Mesenchymal stem cell (in vitro differentiated cells and primary cell): ENCODE measurements around the gene SLC12A4.
"Not testable (repeated sequence)": the region's sequence is repeated elsewhere in the genome, so short reads cannot be mapped to it uniquely, and the experiment has no call there.

ENCODE experiments used
- DNase-seq: peaks from one replicate; pipeline ENCODE4 v3.0.0-alpha.2; 2013
- H2AFZ ChIP-seq: one replicate; pipeline ENCODE4 v1.6.1; 2013; ENCODE audit warnings: low read depth, mild to moderate bottlenecking, control low read depth, inconsistent platforms, low read length, moderate library complexity
- H2AK5ac ChIP-seq: 2 replicates; pipeline ENCODE4 v1.6.1; 2013; ENCODE audit warnings: low read length, moderate library complexity, mild to moderate bottlenecking, inconsistent platforms; ENCODE audit not compliant: severe bottlenecking
- H2BK120ac ChIP-seq: one replicate; pipeline ENCODE4 v1.6.1; 2013; ENCODE audit warnings: low read depth, mild to moderate bottlenecking, inconsistent platforms, low read length, moderate library complexity
- H2BK12ac ChIP-seq, 2 experiments: one replicate each; pipeline ENCODE4 v1.6.1; 2013; ENCODE audit warnings: inconsistent platforms in 2 of 2, low read length in 2 of 2, mild to moderate bottlenecking in 2 of 2, moderate library complexity in 2 of 2, control low read depth in 1 of 2
- H2BK15ac ChIP-seq: one replicate; pipeline ENCODE4 v1.6.1; 2013; ENCODE audit warnings: mild to moderate bottlenecking, low read depth, inconsistent platforms; ENCODE audit not compliant: poor library complexity, severe bottlenecking
- H2BK5ac ChIP-seq: 2 replicates; pipeline ENCODE4 v1.6.1; 2013; ENCODE audit warnings: low read depth, mild to moderate bottlenecking, low read length, control low read depth, inconsistent platforms; ENCODE audit not compliant: poor library complexity, severe bottlenecking
- H3K14ac ChIP-seq, 2 experiments: one replicate each; pipeline ENCODE4 v1.6.1; 2013; ENCODE audit warnings: inconsistent platforms in 2 of 2, low read length in 2 of 2, control low read depth in 1 of 2, mild to moderate bottlenecking in 1 of 2, moderate library complexity in 1 of 2
- H3K18ac ChIP-seq, 2 experiments: one replicate each; pipeline ENCODE4 v1.6.1; 2013; ENCODE audit warnings: inconsistent platforms in 2 of 2, low read length in 2 of 2, control low read depth in 1 of 2, low read depth in 1 of 2, mild to moderate bottlenecking in 1 of 2
- H3K23ac ChIP-seq, 2 experiments: one replicate each; pipeline ENCODE4 v1.6.1; 2013; ENCODE audit warnings: inconsistent platforms in 2 of 2, low read length in 2 of 2, mild to moderate bottlenecking in 2 of 2, moderate library complexity in 2 of 2, control low read depth in 1 of 2
- H3K27ac ChIP-seq: 2 replicates; pipeline ENCODE4 v1.5.1; 2013; ENCODE audit warnings: mild to moderate bottlenecking, moderate library complexity, low read length, control low read depth, inconsistent platforms; ENCODE audit not compliant: poor library complexity, severe bottlenecking
- H3K27me3 ChIP-seq, 2 experiments: 2 replicates each; pipeline versions ENCODE4 v1.6.1 to v1.7.0; 2013; ENCODE audit warnings: low read length in 2 of 2, mild to moderate bottlenecking in 2 of 2, moderate library complexity in 2 of 2, control low read depth in 1 of 2, inconsistent platforms in 1 of 2; ENCODE audit not compliant: control insufficient read depth in 1 of 2, insufficient read depth in 1 of 2
- H3K36me3 ChIP-seq, 2 experiments: 2 replicates each; pipeline versions ENCODE4 v1.6.1 to v1.7.0; 2013; ENCODE audit warnings: low read length in 2 of 2, control low read depth in 1 of 2, inconsistent platforms in 1 of 2, low read depth in 1 of 2, mild to moderate bottlenecking in 1 of 2; ENCODE audit not compliant: insufficient read depth in 2 of 2, control insufficient read depth in 1 of 2
- H3K4ac ChIP-seq, 2 experiments: one replicate each; pipeline ENCODE4 v1.6.1; 2013; ENCODE audit warnings: inconsistent platforms in 2 of 2, low read length in 2 of 2, mild to moderate bottlenecking in 2 of 2, moderate library complexity in 2 of 2, control low read depth in 1 of 2, low read depth in 1 of 2
- H3K4me1 ChIP-seq: 2 replicates; pipeline ENCODE4 v1.6.1; 2013; ENCODE audit warnings: low read depth, low read length, control low read depth; ENCODE audit not compliant: control insufficient read depth, insufficient read depth
- H3K4me2 ChIP-seq: 2 replicates; pipeline ENCODE4 v1.6.1; 2013; ENCODE audit warnings: low read length, mild to moderate bottlenecking, inconsistent platforms; ENCODE audit not compliant: poor library complexity, severe bottlenecking
- H3K4me3 ChIP-seq, 2 experiments: 2 replicates each; pipeline versions ENCODE4 v1.5.1 to v1.7.0; 2013; ENCODE audit warnings: low read length in 2 of 2, mild to moderate bottlenecking in 2 of 2, control low read depth in 1 of 2, low read depth in 1 of 2; ENCODE audit not compliant: insufficient read depth in 1 of 2
- H3K79me1 ChIP-seq: replicated peaks from 2 replicates; pipeline ENCODE4 v1.6.1; 2013; ENCODE audit warnings: mild to moderate bottlenecking, control low read depth, low read length, inconsistent platforms; ENCODE audit not compliant: poor library complexity, severe bottlenecking
- H3K9ac ChIP-seq: 2 replicates; pipeline ENCODE4 v1.7.0; 2013; ENCODE audit warnings: mild to moderate bottlenecking, low read length, moderate library complexity
- H3K9me3 ChIP-seq: 2 replicates; pipeline ENCODE4 v1.7.0; 2013; ENCODE audit warnings: mild to moderate bottlenecking, low read length; ENCODE audit not compliant: control insufficient read depth
- H4K8ac ChIP-seq: one replicate; pipeline ENCODE4 v1.6.1; 2013; ENCODE audit warnings: inconsistent platforms, mild to moderate bottlenecking, low read length, moderate library complexity
- H4K91ac ChIP-seq: one replicate; pipeline ENCODE4 v1.6.1; 2013; ENCODE audit warnings: mild to moderate bottlenecking, low read length, inconsistent platforms
- WGBS: methylation state at CpG from one replicate; pipeline ENCODE4 v1.1.7; 2013; ENCODE audit warnings: mixed read lengths; 5-methylcytosine and 5-hydroxymethylcytosine counted together

SLC12A4 gene

DNA sequence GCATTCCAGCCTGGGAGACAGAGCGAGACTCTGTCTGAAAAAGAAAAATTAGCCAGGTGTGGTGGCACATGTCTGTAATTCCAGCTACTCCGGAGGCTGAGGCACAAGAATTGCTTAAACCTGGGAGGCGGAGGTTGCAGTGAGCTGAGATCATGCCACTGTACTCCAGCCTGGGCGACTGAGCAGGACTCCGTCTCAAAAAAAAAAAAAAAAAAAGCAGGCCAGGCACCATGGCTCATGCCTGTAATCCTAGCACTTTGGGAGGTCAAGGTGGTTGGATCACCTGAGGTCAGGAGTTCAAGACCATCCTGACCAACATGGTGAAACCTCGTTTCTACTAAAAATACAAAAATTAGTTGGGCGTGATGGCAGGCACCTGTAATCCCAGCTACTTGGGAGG, 3.8 kb upstream of the SLC12A4 start:
- H3K4me2 ChIP-seq, H2BK5ac ChIP-seq, H3K14ac ChIP-seq, H2AFZ ChIP-seq, H2BK15ac ChIP-seq, H4K91ac ChIP-seq, H2AK5ac ChIP-seq, H3K4me1 ChIP-seq, DNase-seq, H3K4ac ChIP-seq, H3K27ac ChIP-seq, H3K9ac ChIP-seq, H3K9me3 ChIP-seq, H4K8ac ChIP-seq, H2BK12ac ChIP-seq, H3K79me1 ChIP-seq, H3K18ac ChIP-seq, H3K4me3 ChIP-seq, H3K23ac ChIP-seq, H3K36me3 ChIP-seq, H2BK120ac ChIP-seq: not testable (repeated sequence)
- peaks cover 17 to 21% of the 10 kb centered on the region in 2 experiments for H3K27me3 ChIP-seq
- 98% methylated on average over 6 of the region's 7 CpGs for WGBS

DNA sequence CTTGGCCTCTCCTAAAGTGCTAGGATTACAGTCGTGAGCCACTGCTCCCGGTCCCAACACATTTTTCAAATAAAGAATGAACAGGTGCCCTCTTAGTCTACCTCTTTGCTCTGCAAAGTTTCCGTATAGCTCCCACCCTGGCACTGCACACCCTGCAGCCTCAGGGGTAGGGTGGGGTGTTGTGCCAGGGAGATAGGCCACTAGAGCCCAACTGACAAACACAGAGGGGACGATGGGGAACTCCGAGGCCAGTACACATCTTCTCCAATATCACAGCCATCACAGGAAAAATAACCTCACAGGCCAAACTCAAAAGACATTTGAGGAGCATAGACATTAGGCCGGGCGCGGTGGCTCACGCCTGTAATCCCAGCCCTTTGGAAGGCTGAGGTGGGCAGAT, 2.7 kb upstream of the SLC12A4 start:
- no peaks in the 10 kb centered on the region for H3K79me1 ChIP-seq
- no peak overlapping the region for H2BK5ac ChIP-seq
- H2AK5ac ChIP-seq = no peak overlapping the region
- H3K27ac ChIP-seq = no peak overlapping the region
- H3K9ac ChIP-seq = no peak overlapping the region
- 97% methylated on average over 7 of the region's 9 CpGs for WGBS
- no peak overlapping the region for H4K8ac ChIP-seq
- H3K27me3 ChIP-seq = peaks cover 6 to 9% of the 10 kb centered on the region in 2 experiments
- DNase-seq = no peak
- H3K23ac ChIP-seq = no peak overlapping the region
- H4K91ac ChIP-seq = no peak overlapping the region
- H2BK15ac ChIP-seq = no peak overlapping the region
- H2BK120ac ChIP-seq = no peak overlapping the region
- no peak overlapping the region for H3K4me3 ChIP-seq
- no peak overlapping the region for H3K14ac ChIP-seq
- H3K4ac ChIP-seq = no peak overlapping the region
- H2BK12ac ChIP-seq = no peak overlapping the region
- H3K9me3 ChIP-seq = no peaks in the 10 kb centered on the region
- peaks cover 0 to 4% of the 10 kb centered on the region in 2 experiments for H3K36me3 ChIP-seq
- H3K18ac ChIP-seq = no peak overlapping the region
- no peak overlapping the region for H3K4me2 ChIP-seq
- no peak overlapping the region for H2AFZ ChIP-seq
- H3K4me1 ChIP-seq = peaks cover 18% of the 10 kb centered on the region

DNA sequence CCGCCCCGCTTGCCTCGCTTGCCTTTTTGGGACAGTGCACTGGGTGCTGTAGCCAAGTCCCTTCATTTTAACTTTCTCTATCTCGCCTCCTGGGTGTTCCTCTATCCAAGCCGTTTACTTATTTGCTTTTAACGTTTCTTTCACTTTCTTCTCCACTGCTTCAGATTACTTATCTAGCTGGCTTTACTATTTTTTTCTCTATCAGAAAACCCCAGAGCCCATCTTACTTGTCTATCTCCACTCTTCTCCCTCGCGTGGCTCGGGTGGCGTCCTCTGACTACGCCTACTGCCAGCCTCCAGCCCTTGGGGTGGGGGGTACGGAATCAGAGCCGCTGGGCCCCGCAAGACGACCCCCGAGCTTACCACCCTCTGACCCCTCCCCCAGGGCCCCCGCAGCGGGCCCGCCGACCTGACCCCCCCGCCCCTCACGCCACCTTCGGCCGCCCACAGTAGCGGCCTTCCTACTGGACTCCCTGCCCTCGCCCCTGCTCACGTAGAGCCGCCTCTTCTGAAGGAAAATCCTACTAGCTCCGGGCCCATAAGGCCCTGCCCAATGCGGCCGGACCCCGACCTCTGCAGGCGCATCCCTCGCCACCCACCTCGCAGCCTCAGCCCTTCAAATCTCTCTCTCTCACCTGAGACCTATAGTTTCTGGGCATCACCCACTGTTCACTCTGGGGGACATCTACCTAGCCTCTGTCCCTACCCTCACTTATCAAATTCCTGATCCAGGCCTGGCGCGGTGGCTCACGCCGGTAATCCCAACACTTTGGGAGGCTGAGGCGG, 1.0 kb upstream of the SLC12A4 start:
- no peak overlapping the region for H3K27ac ChIP-seq
- WGBS = 37% methylated on average over 39 of the region's 40 CpGs

DNA sequence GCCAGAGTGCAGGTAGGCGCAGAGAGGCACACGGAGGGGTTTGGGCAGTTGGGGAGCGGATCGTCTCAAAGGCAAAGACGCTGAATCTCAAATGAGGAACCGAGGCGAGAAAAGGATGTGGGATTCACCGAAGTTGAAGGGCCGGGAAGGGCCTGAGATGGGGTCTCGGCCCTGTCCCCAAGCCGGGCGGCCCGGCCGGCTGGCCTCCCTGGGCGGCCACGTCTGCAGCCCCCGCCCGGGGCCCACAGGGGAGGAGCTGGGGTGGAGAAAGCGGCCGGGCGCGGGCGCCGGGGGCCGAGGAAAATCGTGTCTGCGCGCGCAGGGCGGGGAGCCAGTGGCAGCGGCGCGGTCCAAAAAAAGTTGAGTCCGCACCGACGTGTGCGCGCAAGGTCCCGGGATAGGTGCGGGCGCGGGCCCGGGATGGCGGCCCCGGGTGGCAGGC, 458 bp downstream of the SLC12A4 start:
- peak overlapping the region; percentile 92 for H3K9ac ChIP-seq
- no peaks in the 10 kb centered on the region for H3K27me3 ChIP-seq
- H3K4me2 ChIP-seq = peak overlapping the region; percentile 16
- H3K4me3 ChIP-seq = peak overlapping the region; percentile 85 to 90
- peak overlapping the region; percentile 75 for H2AFZ ChIP-seq
- peak; percentile 42 for DNase-seq
- H4K8ac ChIP-seq = peak overlapping the region; percentile 96
- peak overlapping the region; percentile 97 to 98 for H3K18ac ChIP-seq
- peaks cover 38% of the 10 kb centered on the region for H3K4me1 ChIP-seq
- peak overlapping the region; percentile 98 for H4K91ac ChIP-seq
- peak overlapping the region; percentile 96 for H2BK5ac ChIP-seq
- H3K23ac ChIP-seq = peak overlapping the region; percentile 72 to 94
- peak overlapping the region; percentile 79 for H3K27ac ChIP-seq
- peak overlapping the region; percentile 14 to 60 for H2BK12ac ChIP-seq
- H2BK120ac ChIP-seq = peak overlapping the region; percentile 87
- peak overlapping the region; percentile 82 for H2BK15ac ChIP-seq
- peaks cover 19 to 28% of the 10 kb centered on the region in 2 experiments for H3K36me3 ChIP-seq
- no peaks in the 10 kb centered on the region for H3K9me3 ChIP-seq
- H3K14ac ChIP-seq = peak overlapping the region in 1 of 2 experiments; percentile 99
- 0% methylated on average over 18 of the region's 45 CpGs for WGBS
- peak overlapping the region; percentile 95 to 98 for H3K4ac ChIP-seq
- peak overlapping the region; percentile 60 for H2AK5ac ChIP-seq
- peaks cover 16% of the 10 kb centered on the region for H3K79me1 ChIP-seq

More for the DNA sequence above, 1.0 kb upstream of the SLC12A4 start:
- H3K18ac ChIP-seq = peak overlapping the region; percentile 31 to 70
- peaks cover 28% of the 10 kb centered on the region for H3K4me1 ChIP-seq
- no peak overlapping the region for H3K23ac ChIP-seq
- H3K14ac ChIP-seq = peak overlapping the region in 1 of 2 experiments; percentile 1
- peak overlapping the region; percentile 85 to 90 for H3K4me3 ChIP-seq
- H3K4ac ChIP-seq = peak overlapping the region; percentile 19 to 64
- H2AFZ ChIP-seq = peak overlapping the region; percentile 36
- peak overlapping the region in 1 of 2 experiments; percentile 34 for H2BK12ac ChIP-seq
- H2BK120ac ChIP-seq = peak overlapping the region; percentile 74
- peak overlapping the region; percentile 84 for H4K91ac ChIP-seq
- peak; percentile 61 for DNase-seq
- H3K36me3 ChIP-seq = peaks cover 9 to 13% of the 10 kb centered on the region in 2 experiments
- peak overlapping the region; percentile 64 for H3K4me2 ChIP-seq
- H4K8ac ChIP-seq = peak overlapping the region; percentile 80
- no peaks in the 10 kb centered on the region for H3K9me3 ChIP-seq
- H2BK5ac ChIP-seq = no peak overlapping the region
- H3K79me1 ChIP-seq = peaks cover 4% of the 10 kb centered on the region
- H3K27me3 ChIP-seq = no peaks in the 10 kb centered on the region
- peak overlapping the region; percentile 39 for H2BK15ac ChIP-seq
- H2AK5ac ChIP-seq = no peak overlapping the region
- peak overlapping the region; percentile 92 for H3K9ac ChIP-seq
